A673 (cell line): ENCODE measurements around the gene CISD1. TPM values are rescaled to one million over a fixed set of nuclear protein-coding genes. Genes with fewer than 3 reads are reported as not detected.

Experiments used
- BruUV-seq: library from RNA; stranded (reverse); fragments of 400-500 nt; replicated peaks from 2 replicates; lab custom pipeline; 2021; lab: Mats Ljungman, UMichigan
- CTCF ChIA-PET: fragments of 300-600 bp; sonication (Branson Sonifier 250); formaldehyde crosslinking; loops from one replicate; lab custom pipeline; 2022; ENCODE audit warnings: antibody characterized with exemption; lab: Charles Lee
- POLR2A ChIA-PET: fragments of 300-600 bp; sonication (Branson Sonifier 250); formaldehyde crosslinking; loops from one replicate; lab custom pipeline; 2022; ENCODE audit warnings: antibody characterized with exemption; ENCODE audit not compliant: low non-redundant PET; lab: Charles Lee
- DNase-seq: peaks from one replicate; pipeline ENCODE4 v3.0.0-alpha.2; 2015; ENCODE audit warnings: low spot score
- H3K27ac ChIP-seq: fragments of 200-600 bp; sonication (generic); 2 replicates; pipeline ENCODE4 v1.5.1; 2016; ENCODE audit warnings: mixed run types, low read depth, mild to moderate bottlenecking, mixed read lengths, antibody characterized with exemption, low read length; ENCODE audit not compliant: poor library complexity, severe bottlenecking
- H3K27me3 ChIP-seq: fragments of 200-600 bp; sonication (generic); replicated peaks from 2 replicates; pipeline ENCODE4 v1.6.1; 2017; ENCODE audit warnings: mixed run types, low read depth, mild to moderate bottlenecking, mixed read lengths, antibody characterized with exemption, low read length; ENCODE audit not compliant: insufficient read depth, poor library complexity
- H3K36me3 ChIP-seq: fragments of 200-600 bp; sonication (generic); 2 replicates; pipeline ENCODE4 v1.6.1; 2016; ENCODE audit warnings: mixed run types, mild to moderate bottlenecking, mixed read lengths, antibody characterized with exemption, low read length; ENCODE audit not compliant: insufficient read depth, poor library complexity, severe bottlenecking
- H3K4me1 ChIP-seq: fragments of 200-600 bp; sonication (generic); 2 replicates; pipeline ENCODE4 v1.6.1; 2017; ENCODE audit warnings: mixed run types, mild to moderate bottlenecking, mixed read lengths, antibody characterized with exemption, low read length; ENCODE audit not compliant: insufficient read depth, poor library complexity, severe bottlenecking
- H3K4me3 ChIP-seq: fragments of 200-600 bp; sonication (generic); 2 replicates; pipeline ENCODE4 v1.5.1; 2016; ENCODE audit warnings: low read depth, mixed run types, mild to moderate bottlenecking, mixed read lengths, low read length; ENCODE audit not compliant: poor library complexity, severe bottlenecking
- H3K9me3 ChIP-seq: fragments of 200-600 bp; sonication (generic); 2 replicates; pipeline ENCODE4 v1.6.1; 2016; ENCODE audit warnings: mixed run types, low read depth, mild to moderate bottlenecking, mixed read lengths, antibody characterized with exemption, low read length; ENCODE audit not compliant: poor library complexity, severe bottlenecking
- EZH2 ChIP-seq: fragments of 200-600 bp; sonication (generic); IDR thresholded peaks from 2 replicates; pipeline ENCODE4 v1.6.1; 2017; ENCODE audit warnings: borderline replicate concordance, low read depth, mild to moderate bottlenecking, mixed read lengths, antibody characterized with exemption, low read length; ENCODE audit not compliant: poor library complexity, severe bottlenecking
- intact Hi-C: fragments of 100-400 bp; cut with micrococcal nuclease; formaldehyde crosslinking; loops from one replicate; pipeline ENCODE4 v1.10.0; 2022; ENCODE audit not compliant: unreplicated experiment
- total RNA-seq: library from RNA; stranded (reverse); gene quantifications from 2 replicates; pipeline ENCODE4 v1.2.3, GENCODE V29; 2021
- TF ChIP-seq, protein P1 (sequence below): fragments of 300-800, 200-600 bp; sonication (generic); conservative IDR thresholded peaks from 2 replicates; pipeline ENCODE4 v1.5.1; 2017; ENCODE audit warnings: low read depth, mild to moderate bottlenecking, antibody characterized with exemption, low read length, moderate library complexity, mixed read lengths

The CISD1 gene
- total RNA-seq, 1 experiment from 2014 or later = 64.5 TPM

- Histone ChIP-seq H3K27ac (no peak overlapping the region), H3K36me3 (no peaks in the 10 kb centered on the region), H3K27me3 (no peaks in the 10 kb centered on the region), H3K4me1 (peaks cover 21% of the 10 kb centered on the region), H3K4me3 (peak overlapping the region; percentile 100), H3K9me3 (no peaks in the 10 kb centered on the region)
- no TSS peak for BruUV-seq
- ChIA-PET CTCF (no interaction called here), POLR2A (no interaction called here)
- intact Hi-C loops = loop anchor here (5.0 kb wide), 1 partner anchor 46 kb away; no protein-coding TSS in a partner anchor
- TF ChIP-seq, protein P1, sequence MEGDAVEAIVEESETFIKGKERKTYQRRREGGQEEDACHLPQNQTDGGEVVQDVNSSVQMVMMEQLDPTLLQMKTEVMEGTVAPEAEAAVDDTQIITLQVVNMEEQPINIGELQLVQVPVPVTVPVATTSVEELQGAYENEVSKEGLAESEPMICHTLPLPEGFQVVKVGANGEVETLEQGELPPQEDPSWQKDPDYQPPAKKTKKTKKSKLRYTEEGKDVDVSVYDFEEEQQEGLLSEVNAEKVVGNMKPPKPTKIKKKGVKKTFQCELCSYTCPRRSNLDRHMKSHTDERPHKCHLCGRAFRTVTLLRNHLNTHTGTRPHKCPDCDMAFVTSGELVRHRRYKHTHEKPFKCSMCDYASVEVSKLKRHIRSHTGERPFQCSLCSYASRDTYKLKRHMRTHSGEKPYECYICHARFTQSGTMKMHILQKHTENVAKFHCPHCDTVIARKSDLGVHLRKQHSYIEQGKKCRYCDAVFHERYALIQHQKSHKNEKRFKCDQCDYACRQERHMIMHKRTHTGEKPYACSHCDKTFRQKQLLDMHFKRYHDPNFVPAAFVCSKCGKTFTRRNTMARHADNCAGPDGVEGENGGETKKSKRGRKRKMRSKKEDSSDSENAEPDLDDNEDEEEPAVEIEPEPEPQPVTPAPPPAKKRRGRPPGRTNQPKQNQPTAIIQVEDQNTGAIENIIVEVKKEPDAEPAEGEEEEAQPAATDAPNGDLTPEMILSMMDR = no peak
- no peak for TF ChIP-seq EZH2
- DNase-seq = no peak
Measured at GRCh38 chr10:58336242-58336641, 67.3 kb downstream of the CISD1 start.

Other genes with a start within 250 kb of the CISD1 start
- gene IPMK, start 1.3 kb upstream of the CISD1 start, total RNA-seq = 8.2 and 8.3 TPM in 2 replicates
- gene UBE2D1, start 65.8 kb downstream of the CISD1 start, total RNA-seq = 16.9 and 18.6 TPM in 2 replicates
- gene TFAM, start 116.2 kb downstream of the CISD1 start, total RNA-seq = 99.1 and 113 TPM in 2 replicates
- gene BICC1, start 243.7 kb downstream of the CISD1 start, total RNA-seq = 1.6 and 2.2 TPM in 2 replicates